Cardiac muscle cell (in vitro differentiated cells and primary cell): ENCODE measurements around the gene ZMYND19. TPM values are rescaled to one million over a fixed set of nuclear protein-coding genes. Genes with fewer than 3 reads are reported as not detected.
"Not testable (repeated sequence)": the region's sequence is repeated elsewhere in the genome, so short reads cannot be mapped to it uniquely, and the experiment has no call there.

ENCODE experiments used
- DNase-seq, 2 donors: peaks; one replicate each; pipeline versions ENCODE4 v3.0.0 to v3.0.0-alpha.2; 2010 to 2017; ENCODE audit warnings: low read depth in 1 of 2, low spot score in 1 of 2
- H3K27ac ChIP-seq: fragments of 200-600 bp; sonication (generic); 2 replicates; pipeline ENCODE4 v1.5.1; 2016
- H3K27me3 ChIP-seq: fragments of 200-600 bp; sonication (generic); 2 replicates; pipeline ENCODE4 v1.6.0; 2016; ENCODE audit warnings: control low read depth
- H3K36me3 ChIP-seq: fragments of 200-600 bp; sonication (generic); 2 replicates; pipeline ENCODE4 v1.5.1; 2016; ENCODE audit warnings: control low read depth
- H3K4me1 ChIP-seq: fragments of 200-600 bp; sonication (generic); 2 replicates; pipeline ENCODE4 v1.8.1; 2017; ENCODE audit warnings: low read depth, mild to moderate bottlenecking, mixed run types
- H3K4me3 ChIP-seq: fragments of 200-600 bp; sonication (generic); 2 replicates; pipeline ENCODE4 v1.5.1; 2016; ENCODE audit warnings: mild to moderate bottlenecking
- H3K9me3 ChIP-seq: fragments of 200-600 bp; sonication (generic); 2 replicates; pipeline ENCODE4 v1.5.1; 2017; ENCODE audit warnings: low read depth, mild to moderate bottlenecking, control low read depth
- polyA plus RNA-seq: library from polyadenylated mRNA; unstranded; fragments of >200 nt; fragmentation: Nextera tagmentation; extraction: Ambion mirVana; gene quantifications from 2 replicates; pipeline ENCODE4 v1.2.1, GENCODE V29; 2016
- total RNA-seq: library from RNA; depleted of rRNA; stranded (reverse); fragments of >200 nt; gene quantifications from 2 replicates; pipeline ENCODE4 v1.2.3, GENCODE V29; 2016
- TF ChIP-seq, protein P1 (sequence below): IDR thresholded peaks from 2 replicates; pipeline ENCODE4 v1.5.1; 2012; ENCODE audit warnings: low read depth, mild to moderate bottlenecking, low read length

ZMYND19 gene
- total and polyA plus RNA-seq, 2 experiments from 2014 or later: 35.3 to 48.1 TPM

DNA sequence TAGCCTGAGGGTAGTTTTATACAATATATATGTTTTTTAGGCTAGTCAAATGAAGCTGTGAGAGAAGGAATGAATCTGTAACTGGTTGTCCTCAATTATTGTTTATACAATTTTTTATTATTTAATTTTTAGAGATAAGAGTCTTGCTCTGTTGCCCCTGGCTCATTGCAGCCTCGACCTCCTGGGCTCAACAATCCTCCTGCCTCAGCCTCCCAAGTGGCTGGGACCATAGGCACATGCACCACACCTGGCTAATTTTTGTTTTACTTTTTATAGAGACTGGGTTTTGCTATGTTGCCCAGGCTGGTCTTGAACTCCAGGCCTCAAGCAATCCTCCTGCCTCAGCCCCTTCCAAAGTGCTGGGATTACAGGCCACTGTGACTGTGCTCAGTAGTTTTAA, 36.0 kb downstream of the ZMYND19 start:
- H3K4me1 ChIP-seq: peaks cover 6% of the 10 kb centered on the region
- no peak overlapping the region for H3K27ac ChIP-seq
- DNase-seq: no peak
- TF ChIP-seq, protein P1, sequence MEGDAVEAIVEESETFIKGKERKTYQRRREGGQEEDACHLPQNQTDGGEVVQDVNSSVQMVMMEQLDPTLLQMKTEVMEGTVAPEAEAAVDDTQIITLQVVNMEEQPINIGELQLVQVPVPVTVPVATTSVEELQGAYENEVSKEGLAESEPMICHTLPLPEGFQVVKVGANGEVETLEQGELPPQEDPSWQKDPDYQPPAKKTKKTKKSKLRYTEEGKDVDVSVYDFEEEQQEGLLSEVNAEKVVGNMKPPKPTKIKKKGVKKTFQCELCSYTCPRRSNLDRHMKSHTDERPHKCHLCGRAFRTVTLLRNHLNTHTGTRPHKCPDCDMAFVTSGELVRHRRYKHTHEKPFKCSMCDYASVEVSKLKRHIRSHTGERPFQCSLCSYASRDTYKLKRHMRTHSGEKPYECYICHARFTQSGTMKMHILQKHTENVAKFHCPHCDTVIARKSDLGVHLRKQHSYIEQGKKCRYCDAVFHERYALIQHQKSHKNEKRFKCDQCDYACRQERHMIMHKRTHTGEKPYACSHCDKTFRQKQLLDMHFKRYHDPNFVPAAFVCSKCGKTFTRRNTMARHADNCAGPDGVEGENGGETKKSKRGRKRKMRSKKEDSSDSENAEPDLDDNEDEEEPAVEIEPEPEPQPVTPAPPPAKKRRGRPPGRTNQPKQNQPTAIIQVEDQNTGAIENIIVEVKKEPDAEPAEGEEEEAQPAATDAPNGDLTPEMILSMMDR: no peak
- H3K36me3 ChIP-seq: peaks cover 15% of the 10 kb centered on the region
- H3K4me3 ChIP-seq: no peak overlapping the region
- H3K27me3 ChIP-seq: no peaks in the 10 kb centered on the region
- no peaks in the 10 kb centered on the region for H3K9me3 ChIP-seq

DNA sequence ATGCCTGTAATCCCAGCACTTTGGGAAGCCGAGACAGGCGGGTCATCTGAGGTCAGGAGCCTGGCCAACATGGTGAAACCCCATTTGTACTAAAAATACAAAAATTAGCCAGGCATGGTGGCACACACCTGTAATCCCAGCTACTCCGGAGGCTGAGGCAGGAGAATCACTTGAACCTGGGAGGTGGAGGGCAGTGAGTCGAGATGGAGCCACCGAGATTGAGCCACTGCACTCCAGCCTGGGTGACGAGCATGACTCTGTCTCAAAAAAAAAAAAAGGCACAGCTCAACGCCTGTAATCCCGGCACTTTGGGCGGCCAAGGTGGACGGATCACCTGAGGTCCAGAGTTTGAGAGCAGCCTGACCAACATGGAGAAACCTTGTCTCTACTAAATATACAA, 36.7 kb downstream of the ZMYND19 start:
- H3K27ac ChIP-seq, H3K9me3 ChIP-seq, DNase-seq, H3K27me3 ChIP-seq, H3K4me3 ChIP-seq, H3K4me1 ChIP-seq: not testable (repeated sequence)
- H3K36me3 ChIP-seq: peaks cover 15% of the 10 kb centered on the region

DNA sequence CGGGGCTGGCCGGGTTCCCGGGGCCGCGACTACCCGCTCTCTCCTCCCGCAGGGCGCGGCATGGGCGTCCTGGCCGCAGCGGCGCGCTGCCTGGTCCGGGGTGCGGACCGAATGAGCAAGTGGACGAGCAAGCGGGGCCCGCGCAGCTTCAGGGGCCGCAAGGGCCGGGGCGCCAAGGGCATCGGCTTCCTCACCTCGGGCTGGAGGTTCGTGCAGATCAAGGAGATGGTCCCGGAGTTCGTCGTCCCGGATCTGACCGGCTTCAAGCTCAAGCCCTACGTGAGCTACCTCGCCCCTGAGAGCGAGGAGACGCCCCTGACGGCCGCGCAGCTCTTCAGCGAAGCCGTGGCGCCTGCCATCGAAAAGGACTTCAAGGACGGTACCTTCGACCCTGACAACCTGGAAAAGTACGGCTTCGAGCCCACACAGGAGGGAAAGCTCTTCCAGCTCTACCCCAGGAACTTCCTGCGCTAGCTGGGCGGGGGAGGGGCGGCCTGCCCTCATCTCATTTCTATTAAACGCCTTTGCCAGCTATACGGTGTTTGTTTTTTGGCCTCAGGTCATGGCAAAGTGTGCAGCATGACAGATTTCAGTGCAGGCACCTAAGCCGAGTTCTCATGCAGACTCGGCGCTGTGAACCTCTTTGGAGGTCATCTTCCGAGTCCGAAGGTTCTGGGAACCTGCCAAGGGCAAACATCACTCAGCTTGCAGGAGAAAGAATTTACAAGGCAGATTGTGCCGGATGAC, 38.1 kb downstream of the ZMYND19 start:
- Histone ChIP-seq H3K27me3 (no peaks in the 10 kb centered on the region), H3K4me3 (peak overlapping the region; percentile 79), H3K9me3 (no peaks in the 10 kb centered on the region), H3K36me3 (peaks cover 11% of the 10 kb centered on the region), H3K4me1 (peaks cover 6% of the 10 kb centered on the region), H3K27ac (peak overlapping the region; percentile 73)
- DNase-seq: no peak
- TF ChIP-seq, protein P1: no peak

DNA sequence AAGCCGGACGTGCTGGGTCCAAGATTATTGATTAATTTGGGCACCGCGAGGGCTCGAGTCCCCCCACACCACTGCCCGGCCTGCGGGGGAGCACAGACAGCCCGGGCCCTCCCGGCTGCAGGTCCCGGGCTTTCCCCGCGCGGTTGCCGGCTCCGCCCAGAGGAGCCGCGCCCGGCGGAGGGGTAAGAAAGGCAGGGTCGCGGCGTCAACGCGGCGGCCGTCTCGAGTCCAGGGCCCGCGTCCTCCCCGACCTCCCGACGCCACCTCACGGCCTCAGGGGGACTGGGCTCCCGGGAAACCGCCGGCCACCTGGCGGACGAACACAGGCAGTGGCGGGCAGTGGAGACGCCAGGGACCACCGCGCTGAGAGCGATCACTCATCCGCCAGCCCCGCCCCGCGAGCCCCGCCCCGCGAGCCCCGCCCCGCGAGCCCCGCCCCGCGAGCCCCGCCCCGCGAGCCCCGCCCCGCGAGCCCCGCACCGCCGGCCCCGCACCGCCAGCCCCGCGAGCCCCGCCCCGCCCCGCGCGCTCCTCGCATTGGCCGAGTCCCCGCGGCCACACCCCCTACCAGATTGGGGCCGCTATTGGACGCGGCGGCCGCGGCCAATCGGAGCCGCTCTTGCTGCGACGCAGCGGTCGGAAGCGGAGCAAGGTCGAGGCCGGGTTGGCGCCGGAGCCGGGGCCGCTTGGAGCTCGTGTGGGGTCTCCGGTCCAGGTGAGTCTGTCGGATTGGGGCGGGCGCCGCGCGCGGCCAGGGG, 38.9 kb downstream of the ZMYND19 start, which contains the start of gene MRPL41:
Gene MRPL41 (plus strand): TSS at position 616 of the 758 bp plus-strand sequence. CDS start 203 bp downstream, outside the sequence.
- Histone ChIP-seq H3K27ac (peak within 1 kb of the TSS; percentile 87), H3K9me3 (no peaks in the 10 kb centered on the region)

DNA sequence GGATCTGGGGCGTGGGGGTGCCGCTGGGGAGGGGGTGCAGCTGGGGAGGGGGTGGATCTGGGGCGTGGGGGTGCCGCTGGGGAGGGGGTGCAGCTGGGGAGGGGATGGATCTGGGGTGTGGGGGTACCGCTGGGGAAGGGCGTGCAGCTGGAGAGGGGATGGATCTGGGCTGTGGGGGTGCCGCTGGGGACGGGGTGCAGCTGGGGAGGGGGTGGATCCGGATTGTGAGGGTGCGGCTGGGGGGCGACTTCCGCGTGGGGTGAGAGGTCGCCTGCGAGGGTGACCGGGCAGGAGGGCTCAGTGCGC, 39.4 kb downstream of the ZMYND19 start:
- not testable (repeated sequence) for H3K9me3 ChIP-seq, H3K27me3 ChIP-seq, H3K4me1 ChIP-seq, DNase-seq
- peak overlapping the region; percentile 87 for H3K27ac ChIP-seq
- peaks cover 11% of the 10 kb centered on the region for H3K36me3 ChIP-seq
- H3K4me3 ChIP-seq: peak overlapping the region; percentile 53

More for the DNA sequence above, 38.9 kb downstream of the ZMYND19 start, which contains the start of gene MRPL41:
- peaks cover 6% of the 10 kb centered on the region for H3K4me1 ChIP-seq
- DNase-seq: peak; percentile 92 to 95
- H3K27me3 ChIP-seq: no peaks in the 10 kb centered on the region
- H3K36me3 ChIP-seq: peaks cover 11% of the 10 kb centered on the region
- TF ChIP-seq, protein P1: peak; percentile 43
- H3K4me3 ChIP-seq: peak within 1 kb of the TSS; percentile 79

DNA sequence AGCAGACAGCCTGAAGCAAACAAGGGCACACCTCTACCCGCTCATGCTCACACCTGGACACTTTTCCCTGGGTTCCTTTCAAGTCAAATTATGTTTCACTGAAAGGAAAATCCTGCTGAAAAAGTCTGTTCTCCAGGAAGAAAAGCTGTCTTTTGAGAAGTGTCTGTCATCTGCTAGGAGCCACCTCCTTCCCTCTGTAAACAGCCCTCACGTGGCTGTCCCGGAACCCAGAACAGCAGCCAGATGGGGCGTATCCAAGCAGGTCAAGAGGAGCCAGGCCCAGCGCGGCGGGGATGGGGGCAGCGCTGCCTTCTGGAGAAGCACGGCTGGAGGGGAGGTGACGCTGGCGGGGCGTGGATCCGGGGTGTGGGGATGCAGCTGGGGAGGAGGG, 40.1 kb downstream of the ZMYND19 start, which contains the start of gene PNPLA7:
Gene PNPLA7 (minus strand): TSS at position 172 of the 391 bp plus-strand sequence. CDS start 205 bp downstream, outside the sequence.
- peak; percentile 88 to 89 for DNase-seq
- Histone ChIP-seq H3K27me3 (no peaks in the 10 kb centered on the region), H3K36me3 (peaks cover 10% of the 10 kb centered on the region), H3K4me3 (peak within 1 kb of the TSS; percentile 53), H3K9me3 (no peaks in the 10 kb centered on the region), H3K27ac (peak within 1 kb of the TSS; percentile 87), H3K4me1 (peaks cover 6% of the 10 kb centered on the region)
- TF ChIP-seq, protein P1: no peak
